ENCODE measurements around the gene USH2A.

The USH2A gene

DNA sequence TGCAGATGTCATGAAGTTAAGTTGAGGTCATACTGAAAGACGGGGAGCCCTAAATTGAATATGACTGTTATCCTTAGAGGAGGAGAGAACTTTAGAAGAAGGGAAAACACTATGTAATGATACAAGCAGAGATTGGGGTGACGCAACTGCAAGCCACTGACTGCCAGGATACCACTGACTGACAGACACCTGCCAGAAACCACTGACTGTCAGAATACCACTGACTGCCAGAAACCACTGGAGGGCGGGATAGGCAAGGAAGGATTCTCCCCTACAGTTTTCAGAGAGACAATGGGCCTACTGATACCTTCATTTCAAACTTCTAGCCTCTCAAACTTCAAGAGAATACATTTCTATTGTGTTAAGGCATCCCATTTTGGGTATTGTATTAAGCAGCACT, 388.7 kb downstream of the USH2A start:
- no peaks in the 10 kb centered on the region for H3K36me3 ChIP-seq
- DNase-seq, result peak; percentile 61
- no peak overlapping the region for H3K4me3 ChIP-seq (ENCODE audit: low read depth, low read length)
- no peaks in the 10 kb centered on the region for H3K27me3 ChIP-seq (ENCODE audit: insufficient read depth, low read depth, severe bottlenecking)
- H3K9me3 ChIP-seq (ENCODE audit: severe bottlenecking), result no peaks in the 10 kb centered on the region
- TF ChIP-seq, protein P1, sequence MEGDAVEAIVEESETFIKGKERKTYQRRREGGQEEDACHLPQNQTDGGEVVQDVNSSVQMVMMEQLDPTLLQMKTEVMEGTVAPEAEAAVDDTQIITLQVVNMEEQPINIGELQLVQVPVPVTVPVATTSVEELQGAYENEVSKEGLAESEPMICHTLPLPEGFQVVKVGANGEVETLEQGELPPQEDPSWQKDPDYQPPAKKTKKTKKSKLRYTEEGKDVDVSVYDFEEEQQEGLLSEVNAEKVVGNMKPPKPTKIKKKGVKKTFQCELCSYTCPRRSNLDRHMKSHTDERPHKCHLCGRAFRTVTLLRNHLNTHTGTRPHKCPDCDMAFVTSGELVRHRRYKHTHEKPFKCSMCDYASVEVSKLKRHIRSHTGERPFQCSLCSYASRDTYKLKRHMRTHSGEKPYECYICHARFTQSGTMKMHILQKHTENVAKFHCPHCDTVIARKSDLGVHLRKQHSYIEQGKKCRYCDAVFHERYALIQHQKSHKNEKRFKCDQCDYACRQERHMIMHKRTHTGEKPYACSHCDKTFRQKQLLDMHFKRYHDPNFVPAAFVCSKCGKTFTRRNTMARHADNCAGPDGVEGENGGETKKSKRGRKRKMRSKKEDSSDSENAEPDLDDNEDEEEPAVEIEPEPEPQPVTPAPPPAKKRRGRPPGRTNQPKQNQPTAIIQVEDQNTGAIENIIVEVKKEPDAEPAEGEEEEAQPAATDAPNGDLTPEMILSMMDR (IDR thresholded peaks at IDR 0.05; ENCODE audit: low read depth, low read length), result peak; percentile 74
- no peak overlapping the region for H3K27ac ChIP-seq

DNA sequence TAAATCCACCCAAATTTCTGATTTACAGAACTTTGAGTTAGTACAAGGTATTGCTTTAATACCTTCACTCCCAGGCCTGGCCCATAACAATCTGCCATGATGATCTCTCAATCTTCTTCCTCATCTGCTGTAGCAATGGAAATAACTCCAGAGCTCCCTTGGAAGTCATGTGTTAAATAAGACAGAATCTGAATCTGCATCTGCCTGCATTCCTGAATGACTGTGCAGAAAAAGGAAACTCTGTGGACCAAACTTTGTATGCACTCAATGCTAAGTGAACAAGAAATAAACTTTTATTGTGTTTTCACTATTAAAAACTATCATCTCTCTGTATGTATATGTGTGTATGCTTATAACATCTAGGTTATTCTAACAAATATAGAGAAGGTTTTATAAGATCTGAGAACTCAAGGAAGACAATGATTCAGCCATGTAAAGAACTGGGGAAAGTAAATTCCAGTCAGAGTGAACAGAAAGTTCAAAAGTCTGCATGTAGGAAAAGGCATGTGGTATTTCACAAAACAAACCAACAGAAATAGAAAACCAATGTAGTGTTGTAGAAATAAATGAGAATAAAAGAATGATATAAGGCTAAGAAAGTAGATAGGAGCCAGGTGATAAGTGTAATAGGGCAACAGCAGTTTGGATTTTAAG, 390.2 kb downstream of the USH2A start:
- Histone ChIP-seq H3K27me3 (ENCODE audit: insufficient read depth, low read depth, severe bottlenecking) (no peaks in the 10 kb centered on the region), H3K27ac (no peak overlapping the region), H3K36me3 (no peaks in the 10 kb centered on the region), H3K4me3 (ENCODE audit: low read depth, low read length) (no peak overlapping the region), H3K9me3 (ENCODE audit: severe bottlenecking) (no peaks in the 10 kb centered on the region)
- no peak for DNase-seq
- TF ChIP-seq, protein P1 (IDR thresholded peaks at IDR 0.05; ENCODE audit: low read depth, low read length), result no peak

- no peak for DNase-seq
- TF ChIP-seq, protein P1 (IDR thresholded peaks at IDR 0.05; ENCODE audit: low read depth, low read length), result no peak
- H3K27me3 ChIP-seq (ENCODE audit: insufficient read depth, low read depth, severe bottlenecking), result no peaks in the 10 kb centered on the region
- H3K4me3 ChIP-seq (ENCODE audit: low read depth, low read length), result no peak overlapping the region
- no peaks in the 10 kb centered on the region for H3K36me3 ChIP-seq
- H3K9me3 ChIP-seq (ENCODE audit: severe bottlenecking), result no peaks in the 10 kb centered on the region
- no peak overlapping the region for H3K27ac ChIP-seq
Measured at GRCh38 chr1:216032284-216032683, 391.0 kb downstream of the USH2A start.

GRCh38 chr1:216028631-216029030, 394.6 kb downstream of the USH2A start:
- DNase-seq, result no peak
- H3K36me3 ChIP-seq, result no peaks in the 10 kb centered on the region
- no peak overlapping the region for H3K27ac ChIP-seq
- TF ChIP-seq, protein P1 (IDR thresholded peaks at IDR 0.05; ENCODE audit: low read depth, low read length), result no peak
- H3K27me3 ChIP-seq (ENCODE audit: insufficient read depth, low read depth, severe bottlenecking), result no peaks in the 10 kb centered on the region
- H3K4me3 ChIP-seq (ENCODE audit: low read depth, low read length), result no peak overlapping the region
- no peaks in the 10 kb centered on the region for H3K9me3 ChIP-seq (ENCODE audit: severe bottlenecking)

- Histone ChIP-seq H3K36me3 (no peaks in the 10 kb centered on the region), H3K27ac (no peak overlapping the region), H3K4me3 (ENCODE audit: low read depth, low read length) (no peak overlapping the region), H3K27me3 (ENCODE audit: insufficient read depth, low read depth, severe bottlenecking) (no peaks in the 10 kb centered on the region), H3K9me3 (ENCODE audit: severe bottlenecking) (no peaks in the 10 kb centered on the region)
- no peak for DNase-seq
- TF ChIP-seq, protein P1 (IDR thresholded peaks at IDR 0.05; ENCODE audit: low read depth, low read length), result no peak
Measured at GRCh38 chr1:216024546-216024945, 398.7 kb downstream of the USH2A start.

All from WERI-Rb-1 (cell line).